K562 (cell line): ENCODE data around the gene ZNF74. TPM values are rescaled to one million over a fixed set of nuclear protein-coding genes. Genes with fewer than 3 reads are reported as not detected.

Experiments
- ATF1 ChIP-seq, 2 experiments: fragments of 450-650 bp in 1 of 2; IDR thresholded peaks; 2 replicates each; pipeline ENCODE4 v1.6.1; 2016; ENCODE audit warnings: missing compliant biosample characterization in 1 of 2, missing genetic modification characterization in 1 of 2
- CEBPG ChIP-seq, 3 experiments: fragments of 200-800 bp in 1 of 3; sonication (Bioruptor generic) in 1 of 3; sonication (generic) in 1 of 3; formaldehyde crosslinking in 1 of 3; IDR thresholded peaks in 2 of 3; conservative IDR thresholded peaks in 1 of 3; 2 replicates each; pipeline versions ENCODE4 v1.6.1 to v1.8.0; 2016 to 2022; ENCODE audit warnings: missing compliant biosample characterization in 2 of 3, missing genetic modification characterization in 2 of 3, mild to moderate bottlenecking in 1 of 3, missing genetic modification reagents in 1 of 3
- ELF1 ChIP-seq: fragments of 200-800 bp; sonication (Bioruptor generic); IDR thresholded peaks from 2 replicates; pipeline ENCODE4 v1.6.1; 2016; ENCODE audit warnings: missing genetic modification characterization, missing compliant biosample characterization
- GTF3C2 ChIP-seq: IDR thresholded peaks from 3 replicates; pipeline ENCODE4 v1.6.1; 2011; ENCODE audit warnings: borderline replicate concordance, mild to moderate bottlenecking, moderate library complexity; ENCODE audit not compliant: insufficient read length; ENCODE audit errors: extremely low read depth
- PCBP1 ChIP-seq: fragments of 200-400 bp; formaldehyde crosslinking; IDR thresholded peaks from 2 replicates; pipeline ENCODE4 v1.6.1; 2018; ENCODE audit warnings: mild to moderate bottlenecking, low read depth, low read length; ENCODE audit not compliant: poor library complexity, severe bottlenecking
- SMARCA5 ChIP-seq: fragments of 450-650 bp; IDR thresholded peaks from 2 replicates; pipeline ENCODE4 v1.6.1; 2016
- SRSF1 ChIP-seq: fragments of 200-400 bp; formaldehyde crosslinking; IDR thresholded peaks from 2 replicates; pipeline ENCODE4 v1.6.1; 2017; ENCODE audit warnings: mild to moderate bottlenecking, low read depth, low read length, moderate library complexity
- STAG1 ChIP-seq: sonication (generic); formaldehyde crosslinking; IDR thresholded peaks from 2 replicates; pipeline ENCODE4 v1.5.0; 2020; ENCODE audit warnings: missing genetic modification reagents, borderline replicate concordance
- TEAD4 ChIP-seq, 2 experiments: sonication (generic) in 1 of 2; formaldehyde crosslinking in 1 of 2; IDR thresholded peaks; 2 replicates each; pipeline versions ENCODE4 v1.6.1 to v1.8.0; 2012 to 2022; ENCODE audit warnings: borderline replicate concordance in 1 of 2, inconsistent platforms in 1 of 2, low read length in 1 of 2, mild to moderate bottlenecking in 1 of 2, missing genetic modification reagents in 1 of 2
- ZC3H11A ChIP-seq: IDR thresholded peaks from 2 replicates; pipeline ENCODE4 v1.6.1; 2012; ENCODE audit warnings: low read depth, low read length, improper control_type of control experiment
- ZNF740 ChIP-seq, 3 experiments: fragments of 200-800 bp in 1 of 3; sonication (Bioruptor generic) in 1 of 3; sonication (generic) in 1 of 3; formaldehyde crosslinking in 1 of 3; IDR thresholded peaks; 2 replicates each; pipeline versions ENCODE4 v1.6.1 to v1.8.0; 2016 to 2022; ENCODE audit warnings: mild to moderate bottlenecking in 2 of 3, missing compliant biosample characterization in 2 of 3, missing genetic modification characterization in 2 of 3, missing genetic modification reagents in 1 of 3
- ZNF766 ChIP-seq: fragments of 200-800 bp; sonication (Bioruptor generic); conservative IDR thresholded peaks from 2 replicates; pipeline ENCODE4 v1.6.1; 2016; ENCODE audit warnings: missing genetic modification characterization, missing compliant biosample characterization
- polyA plus RNA-seq, 8 experiments: library from polyadenylated mRNA; depleted of rRNA in 4 of 8; stranded (reverse) in 5 of 8; unstranded in 3 of 8; fragments of >200 nt; fragmentation: Nextera tagmentation in 2 of 8; fragmentation: Illumina TruSeq in 1 of 8; extraction: Ambion mirVana in 2 of 8; extraction: Trizol in 1 of 8; gene quantifications; 2 replicates each; pipeline versions ENCODE4 v1.2.1 to v1.2.3, GENCODE V29; 2011 to 2014; ENCODE audit warnings: inconsistent platforms in 1 of 8, missing spikeins in 1 of 8
- total RNA-seq, 7 experiments: library from RNA; depleted of rRNA in 6 of 7; stranded (reverse); fragments of >200 nt in 6 of 7; fragmentation: Illumina TruSeq in 2 of 7; extraction: Trizol in 2 of 7; gene quantifications; 2 replicates each; pipeline versions ENCODE4 v1.2.1 to v1.2.3, GENCODE V29; 2011 to 2021; ENCODE audit warnings: low replicate concordance in 1 of 7
- TF ChIP-seq, protein P1 (sequence below), 2 experiments: IDR thresholded peaks; 2 replicates each; pipeline ENCODE4 v1.6.1; 2011; ENCODE audit warnings: borderline replicate concordance in 1 of 2, control low read depth in 1 of 2, low read depth in 1 of 2, low read length in 1 of 2, mild to moderate bottlenecking in 1 of 2, mixed read lengths in 1 of 2, moderate library complexity in 1 of 2; ENCODE audit not compliant: insufficient read depth in 1 of 2, insufficient read length in 1 of 2, poor library complexity in 1 of 2, severe bottlenecking in 1 of 2; ENCODE audit errors: extremely low read depth in 1 of 2
- TF ChIP-seq, protein P2 (sequence below): fragments of 250-450 bp; sonication (Bioruptor Pico); IDR thresholded peaks from 2 replicates; pipeline ENCODE4 v1.9.0; 2021; ENCODE audit warnings: mild to moderate bottlenecking, inconsistent platforms
- TF ChIP-seq, protein P3 (sequence below): sonication (generic); formaldehyde crosslinking; IDR thresholded peaks from 2 replicates; pipeline ENCODE4 v1.8.0; 2022; ENCODE audit warnings: mild to moderate bottlenecking, missing genetic modification reagents

ZNF74 gene
- total and polyA plus RNA-seq, 9 of the 15 experiments (the other 6 are each of a cell fraction or from before 2014, with no cell fraction given): 2.4 to 53.5 (median 31.5) TPM

- no peak for TF ChIP-seq ATF1 (CRISPR knock-in tag; IDR thresholded peaks at IDR 0.05)
- TF ChIP-seq ATF1 (tag; IDR thresholded peaks at IDR 0.05): no peak
- TF ChIP-seq CEBPG (CRISPR knock-in tag; IDR thresholded peaks at IDR 0.05): no peak
- TF ChIP-seq CEBPG (tag; conservative IDR thresholded peaks at IDR 0.05 in 1 of 2, IDR thresholded peaks at IDR 0.05 in 1 of 2): no peak
- TF ChIP-seq PCBP1: peak; percentile 80
- TF ChIP-seq GTF3C2: no peak
- TF ChIP-seq ELF1: no peak
- TF ChIP-seq, protein P1, sequence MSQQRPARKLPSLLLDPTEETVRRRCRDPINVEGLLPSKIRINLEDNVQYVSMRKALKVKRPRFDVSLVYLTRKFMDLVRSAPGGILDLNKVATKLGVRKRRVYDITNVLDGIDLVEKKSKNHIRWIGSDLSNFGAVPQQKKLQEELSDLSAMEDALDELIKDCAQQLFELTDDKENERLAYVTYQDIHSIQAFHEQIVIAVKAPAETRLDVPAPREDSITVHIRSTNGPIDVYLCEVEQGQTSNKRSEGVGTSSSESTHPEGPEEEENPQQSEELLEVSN (IDR thresholded peaks at IDR 0.05; ENCODE audit: borderline replicate concordance in 1 of 2, extremely low read depth in 1 of 2, insufficient read depth in 1 of 2, insufficient read length in 1 of 2, low read depth in 1 of 2, low read length in 1 of 2, poor library complexity in 1 of 2, severe bottlenecking in 1 of 2): peak in 1 of 2 experiments; percentile 4
- TF ChIP-seq SRSF1: no peak
- TF ChIP-seq, protein P2, sequence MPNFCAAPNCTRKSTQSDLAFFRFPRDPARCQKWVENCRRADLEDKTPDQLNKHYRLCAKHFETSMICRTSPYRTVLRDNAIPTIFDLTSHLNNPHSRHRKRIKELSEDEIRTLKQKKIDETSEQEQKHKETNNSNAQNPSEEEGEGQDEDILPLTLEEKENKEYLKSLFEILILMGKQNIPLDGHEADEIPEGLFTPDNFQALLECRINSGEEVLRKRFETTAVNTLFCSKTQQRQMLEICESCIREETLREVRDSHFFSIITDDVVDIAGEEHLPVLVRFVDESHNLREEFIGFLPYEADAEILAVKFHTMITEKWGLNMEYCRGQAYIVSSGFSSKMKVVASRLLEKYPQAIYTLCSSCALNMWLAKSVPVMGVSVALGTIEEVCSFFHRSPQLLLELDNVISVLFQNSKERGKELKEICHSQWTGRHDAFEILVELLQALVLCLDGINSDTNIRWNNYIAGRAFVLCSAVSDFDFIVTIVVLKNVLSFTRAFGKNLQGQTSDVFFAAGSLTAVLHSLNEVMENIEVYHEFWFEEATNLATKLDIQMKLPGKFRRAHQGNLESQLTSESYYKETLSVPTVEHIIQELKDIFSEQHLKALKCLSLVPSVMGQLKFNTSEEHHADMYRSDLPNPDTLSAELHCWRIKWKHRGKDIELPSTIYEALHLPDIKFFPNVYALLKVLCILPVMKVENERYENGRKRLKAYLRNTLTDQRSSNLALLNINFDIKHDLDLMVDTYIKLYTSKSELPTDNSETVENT: 0 out of 2 replicates have a peak, but pooled peaks have one; percentile 29
- no peak for TF ChIP-seq SMARCA5
- TF ChIP-seq STAG1: peak; percentile 31; the same call in 1 of the 2 replicates
- no peak for TF ChIP-seq ZC3H11A
- no peak for TF ChIP-seq ZNF766 (CRISPR knock-in tag)
- TF ChIP-seq, protein P3, sequence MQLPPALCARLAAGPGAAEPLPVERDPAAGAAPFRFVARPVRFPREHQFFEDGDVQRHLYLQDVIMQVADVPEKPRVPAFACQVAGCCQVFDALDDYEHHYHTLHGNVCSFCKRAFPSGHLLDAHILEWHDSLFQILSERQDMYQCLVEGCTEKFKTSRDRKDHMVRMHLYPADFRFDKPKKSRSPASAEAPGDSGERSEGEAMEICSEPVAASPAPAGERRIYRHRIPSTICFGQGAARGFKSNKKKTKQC (CRISPR knock-in tag): no peak
- TF ChIP-seq ZNF740 (CRISPR knock-in tag; IDR thresholded peaks at IDR 0.05): peak; percentile 42; the same call in 1 of the 2 replicates
- no peak for TF ChIP-seq ZNF740 (tag; IDR thresholded peaks at IDR 0.05)
- no peak for TF ChIP-seq TEAD4 (IDR thresholded peaks at IDR 0.05; ENCODE audit: low read length)
- TF ChIP-seq TEAD4 (CRISPR knock-in tag; IDR thresholded peaks at IDR 0.05; ENCODE audit: borderline replicate concordance): 0 out of 2 replicates have a peak, but pooled peaks have one; percentile 36
Measured at GRCh38 chr22:20437613-20438426, 43.9 kb downstream of the ZNF74 start, which contains the start of gene SCARF2 (continued).
